HEK293 (cell line): Measurements from ENCODE around the gene MASP2.

Source experiments
- BCL11A ChIP-seq: fragments of 450-650 bp; formaldehyde crosslinking; IDR thresholded peaks from 2 replicates; pipeline ENCODE4 v1.5.1; 2016; ENCODE audit warnings: low read depth, missing biosample characterization, missing genetic modification characterization
- BCL6B ChIP-seq: fragments of 450-650 bp; formaldehyde crosslinking; IDR thresholded peaks from 2 replicates; pipeline ENCODE4 v1.5.1; 2017; ENCODE audit warnings: missing biosample characterization, missing genetic modification characterization
- KLF16 ChIP-seq: fragments of 450-650 bp; formaldehyde crosslinking; IDR thresholded peaks from 2 replicates; pipeline ENCODE4 v1.5.1; 2017; ENCODE audit warnings: missing biosample characterization, missing genetic modification characterization
- OVOL3 ChIP-seq: fragments of 450-650 bp; formaldehyde crosslinking; IDR thresholded peaks from 2 replicates; pipeline ENCODE4 v1.5.1; 2016; ENCODE audit warnings: missing biosample characterization, missing genetic modification characterization
- PATZ1 ChIP-seq: fragments of 450-650 bp; formaldehyde crosslinking; IDR thresholded peaks from 2 replicates; pipeline ENCODE4 v1.5.1; 2016; ENCODE audit warnings: missing biosample characterization, missing genetic modification characterization
- REST ChIP-seq: fragments of 450-650 bp; formaldehyde crosslinking; IDR thresholded peaks from 2 replicates; pipeline ENCODE4 v1.5.1; 2016; ENCODE audit warnings: missing biosample characterization, missing genetic modification characterization
- SETDB1 ChIP-seq: IDR thresholded peaks from one replicate; pipeline ENCODE4 v1.6.1; 2017; ENCODE audit warnings: mild to moderate bottlenecking, low read length, moderate library complexity, mixed read lengths; ENCODE audit not compliant: insufficient read length
- SP7 ChIP-seq: fragments of 450-650 bp; formaldehyde crosslinking; IDR thresholded peaks from 2 replicates; pipeline ENCODE4 v1.5.1; 2016; ENCODE audit warnings: missing biosample characterization, missing genetic modification characterization
- ZBTB20 ChIP-seq: fragments of 450-650 bp; formaldehyde crosslinking; IDR thresholded peaks from 2 replicates; pipeline ENCODE4 v1.5.1; 2016; ENCODE audit warnings: missing biosample characterization, missing genetic modification characterization
- ZBTB21 ChIP-seq: fragments of 450-650 bp; formaldehyde crosslinking; IDR thresholded peaks from 2 replicates; pipeline ENCODE4 v1.5.1; 2017; ENCODE audit warnings: missing biosample characterization, missing genetic modification characterization
- ZBTB8A ChIP-seq: fragments of 450-650 bp; formaldehyde crosslinking; IDR thresholded peaks from 2 replicates; pipeline ENCODE4 v1.5.1; 2016; ENCODE audit warnings: missing biosample characterization, missing genetic modification characterization
- ZFHX2 ChIP-seq: fragments of 450-650 bp; formaldehyde crosslinking; conservative IDR thresholded peaks from 2 replicates; pipeline ENCODE4 v1.5.1; 2016; ENCODE audit warnings: missing biosample characterization, missing genetic modification characterization
- ZFP3 ChIP-seq: fragments of 450-650 bp; formaldehyde crosslinking; IDR thresholded peaks from 2 replicates; pipeline ENCODE4 v1.5.1; 2016; ENCODE audit warnings: low read depth, missing biosample characterization, missing genetic modification characterization
- ZNF121 ChIP-seq: fragments of 450-650 bp; formaldehyde crosslinking; IDR thresholded peaks from 2 replicates; pipeline ENCODE4 v1.5.1; 2016; ENCODE audit warnings: missing biosample characterization, missing genetic modification characterization
- ZNF169 ChIP-seq: fragments of 450-650 bp; formaldehyde crosslinking; IDR thresholded peaks from 2 replicates; pipeline ENCODE4 v1.5.1; 2016; ENCODE audit warnings: missing biosample characterization, missing genetic modification characterization
- ZNF18 ChIP-seq: fragments of 450-650 bp; formaldehyde crosslinking; IDR thresholded peaks from 2 replicates; pipeline ENCODE4 v1.5.1; 2016; ENCODE audit warnings: missing biosample characterization, missing genetic modification characterization
- ZNF2 ChIP-seq: fragments of 450-650 bp; formaldehyde crosslinking; IDR thresholded peaks from 2 replicates; pipeline ENCODE4 v1.5.1; 2016; ENCODE audit warnings: missing biosample characterization, missing genetic modification characterization
- ZNF248 ChIP-seq: fragments of 450-650 bp; formaldehyde crosslinking; IDR thresholded peaks from 2 replicates; pipeline ENCODE4 v1.5.1; 2017; ENCODE audit warnings: missing biosample characterization, missing genetic modification characterization
- ZNF266 ChIP-seq: fragments of 450-650 bp; formaldehyde crosslinking; IDR thresholded peaks from 2 replicates; pipeline ENCODE4 v1.5.1; 2016; ENCODE audit warnings: missing biosample characterization, missing genetic modification characterization, low read depth
- ZNF292 ChIP-seq: fragments of 450-650 bp; formaldehyde crosslinking; IDR thresholded peaks from 2 replicates; pipeline ENCODE4 v1.5.1; 2016; ENCODE audit warnings: low read depth, missing biosample characterization, missing genetic modification characterization, borderline replicate concordance
- ZNF354C ChIP-seq: fragments of 450-650 bp; formaldehyde crosslinking; IDR thresholded peaks from 2 replicates; pipeline ENCODE4 v1.5.1; 2016; ENCODE audit warnings: missing biosample characterization, missing genetic modification characterization, low read depth, borderline replicate concordance
- ZNF362 ChIP-seq: fragments of 450-650 bp; formaldehyde crosslinking; IDR thresholded peaks from 2 replicates; pipeline ENCODE4 v1.5.1; 2016; ENCODE audit warnings: missing biosample characterization, missing genetic modification characterization
- ZNF510 ChIP-seq: fragments of 450-650 bp; formaldehyde crosslinking; IDR thresholded peaks from 2 replicates; pipeline ENCODE4 v1.5.1; 2018; ENCODE audit warnings: mild to moderate bottlenecking, missing genetic modification characterization, missing biosample characterization; ENCODE audit not compliant: insufficient replicate concordance
- ZNF521 ChIP-seq: fragments of 450-650 bp; formaldehyde crosslinking; IDR thresholded peaks from 2 replicates; pipeline ENCODE4 v1.5.1; 2017; ENCODE audit warnings: missing biosample characterization, mild to moderate bottlenecking, missing genetic modification characterization
- ZNF544 ChIP-seq: fragments of 450-650 bp; formaldehyde crosslinking; IDR thresholded peaks from 2 replicates; pipeline ENCODE4 v1.5.0; 2017; ENCODE audit warnings: missing biosample characterization, missing genetic modification characterization
- ZNF600 ChIP-seq: fragments of 450-650 bp; formaldehyde crosslinking; IDR thresholded peaks from 2 replicates; pipeline ENCODE4 v1.5.1; 2016; ENCODE audit warnings: missing biosample characterization, missing genetic modification characterization
- ZNF704 ChIP-seq: fragments of 450-650 bp; formaldehyde crosslinking; IDR thresholded peaks from 2 replicates; pipeline ENCODE4 v1.5.1; 2016; ENCODE audit warnings: missing biosample characterization, missing genetic modification characterization

MASP2 gene

GRCh38 chr1:11012260-11013159, 34.5 kb downstream of the MASP2 start, which contains the start of gene TARDBP (continued):
- no peak for TF ChIP-seq ZNF18 (tag by site-specific recombination)
- no peak for TF ChIP-seq ZNF292 (tag by site-specific recombination)
- no peak for TF ChIP-seq ZNF169 (tag by site-specific recombination)
- peak; percentile 57 for TF ChIP-seq ZBTB8A (tag by site-specific recombination)
- no peak for TF ChIP-seq ZNF544 (tag by site-specific recombination)
- no peak for TF ChIP-seq BCL6B (tag by site-specific recombination)
- no peak for TF ChIP-seq ZNF362
- TF ChIP-seq KLF16 (tag by site-specific recombination): peak; percentile 90
- no peak for TF ChIP-seq OVOL3 (tag by site-specific recombination)
- no peak for TF ChIP-seq ZNF521
- peak; percentile 69 for TF ChIP-seq ZNF600
- TF ChIP-seq REST (tag by site-specific recombination): no peak
- TF ChIP-seq ZNF266: no peak
- peak; percentile 91 for TF ChIP-seq SP7 (tag by site-specific recombination)
- TF ChIP-seq ZNF704 (tag by site-specific recombination): 0 out of 2 replicates have a peak, but pooled peaks have one; percentile 20
- 0 out of 2 replicates have a peak, but pooled peaks have one; percentile 44 for TF ChIP-seq ZBTB20 (tag by site-specific recombination)
- TF ChIP-seq ZBTB21: peak; percentile 45; the same call in 1 of the 2 replicates
- TF ChIP-seq SETDB1: no peak
- no peak for TF ChIP-seq ZFP3 (tag by site-specific recombination)
- TF ChIP-seq ZFHX2 (tag by site-specific recombination): peak; percentile 96
- TF ChIP-seq ZNF248 (tag by site-specific recombination): no peak
- peak; percentile 89; the same call in 1 of the 2 replicates for TF ChIP-seq ZNF2 (tag by site-specific recombination)
- no peak; the same call in none of the 2 replicates for TF ChIP-seq PATZ1 (tag by site-specific recombination)
- peak; percentile 71 for TF ChIP-seq ZNF121 (tag by site-specific recombination)
- no peak for TF ChIP-seq ZNF510 (tag by site-specific recombination)
- TF ChIP-seq ZNF354C (tag by site-specific recombination): no peak
- no peak for TF ChIP-seq BCL11A (tag by site-specific recombination)
